Measurements from ENCODE around the gene PRKD1.

PRKD1 gene

DNA sequence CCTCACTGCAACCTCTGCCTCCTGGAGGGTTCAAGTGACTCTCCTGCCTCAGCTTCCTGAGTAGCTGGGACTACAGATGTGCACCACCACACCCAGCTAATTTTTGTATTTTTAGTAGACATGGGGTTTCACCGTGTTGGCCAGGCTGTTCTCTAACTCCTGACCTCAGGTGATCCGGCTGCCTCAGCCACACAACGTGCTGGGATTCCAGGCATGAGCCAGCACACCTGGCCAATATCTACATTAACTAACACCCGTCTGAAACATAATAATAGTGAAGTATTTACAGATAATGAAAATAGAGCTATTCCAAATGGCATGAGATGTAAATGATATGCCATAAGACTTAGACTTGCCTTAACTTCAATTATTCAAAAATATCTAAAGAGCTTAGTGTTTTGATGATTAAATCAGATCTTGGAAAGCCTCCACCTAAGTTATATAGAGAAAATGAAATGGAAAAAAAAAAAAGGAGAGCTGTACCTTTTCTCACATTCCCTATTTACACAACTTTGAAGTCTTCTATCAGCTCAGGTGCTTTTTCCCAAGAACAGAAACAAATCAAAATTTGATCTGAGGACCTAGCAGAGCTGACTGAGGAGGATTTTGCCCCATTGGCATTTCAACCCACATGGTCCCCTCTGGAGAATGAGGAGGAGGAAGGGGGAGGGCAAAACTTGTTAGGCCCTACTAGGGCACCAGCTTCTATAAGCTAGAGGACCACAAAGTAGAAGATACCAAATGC, 309.2 kb downstream of the PRKD1 start:
- DNase-seq (ENCODE audit: low read depth in 2 of 3, low spot score in 2 of 3): no peak

DNA sequence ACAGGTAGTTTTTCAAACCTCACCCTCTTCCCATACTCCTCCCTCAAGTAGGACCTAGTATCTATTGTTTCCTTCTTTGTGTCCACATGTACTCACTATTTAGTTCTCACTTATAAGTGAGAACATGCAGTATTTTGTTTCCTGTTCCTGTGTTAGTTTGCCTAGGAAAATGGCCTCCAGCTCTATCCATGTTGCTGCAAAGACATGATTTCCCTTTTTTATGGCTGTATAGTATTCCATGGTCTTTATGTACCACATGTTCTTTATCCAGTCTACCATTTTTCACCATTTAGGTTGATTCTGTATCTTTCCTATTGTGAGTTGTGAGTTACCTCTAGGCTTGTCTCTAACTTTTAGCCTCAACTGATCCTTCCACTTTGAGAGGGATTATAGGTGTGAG, 310.7 kb downstream of the PRKD1 start:
- no peak for DNase-seq (ENCODE audit: low read depth in 2 of 3, low spot score in 2 of 3)

DNA sequence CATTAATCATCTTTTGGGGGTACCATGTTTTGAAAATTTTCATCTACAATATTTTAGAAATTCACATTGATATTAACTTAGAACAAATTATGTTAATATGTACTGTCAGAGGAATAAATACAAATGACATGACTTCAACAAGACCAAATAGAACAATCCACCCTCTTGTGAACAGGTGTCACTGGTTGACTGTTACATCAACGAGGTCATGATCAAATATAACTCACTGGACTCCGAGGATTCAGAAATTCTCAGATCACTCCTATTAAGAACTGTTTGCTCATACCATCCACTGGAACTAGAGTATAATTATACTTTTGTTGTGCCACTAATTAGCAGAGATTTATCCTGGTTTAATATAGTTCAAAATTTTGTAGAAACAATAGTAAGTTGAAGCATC, 318.8 kb downstream of the PRKD1 start:
- no peak for DNase-seq (ENCODE audit: low read depth in 2 of 3, low spot score in 2 of 3)

DNA sequence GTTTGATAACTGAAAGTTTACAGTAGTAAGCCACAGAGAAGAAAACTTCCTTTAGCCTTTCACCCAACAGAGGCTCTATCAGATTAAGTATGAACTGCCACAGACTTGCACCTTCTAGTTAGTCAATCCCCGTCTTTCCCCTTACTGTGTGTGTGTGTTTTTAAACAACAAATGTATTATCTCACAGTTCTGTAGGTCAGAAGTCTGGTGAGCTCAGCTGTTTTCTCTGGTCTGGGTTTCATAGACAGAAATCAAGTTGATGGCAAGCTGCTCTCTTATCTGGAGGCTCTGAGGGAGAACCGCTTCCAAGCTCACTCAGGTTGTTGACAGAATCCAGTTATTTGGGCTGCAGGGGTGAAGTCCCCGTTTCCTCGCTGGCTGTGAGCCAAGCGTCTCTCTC, 320.5 kb downstream of the PRKD1 start:
- DNase-seq (ENCODE audit: low read depth in 2 of 3, low spot score in 2 of 3): no peak

DNA sequence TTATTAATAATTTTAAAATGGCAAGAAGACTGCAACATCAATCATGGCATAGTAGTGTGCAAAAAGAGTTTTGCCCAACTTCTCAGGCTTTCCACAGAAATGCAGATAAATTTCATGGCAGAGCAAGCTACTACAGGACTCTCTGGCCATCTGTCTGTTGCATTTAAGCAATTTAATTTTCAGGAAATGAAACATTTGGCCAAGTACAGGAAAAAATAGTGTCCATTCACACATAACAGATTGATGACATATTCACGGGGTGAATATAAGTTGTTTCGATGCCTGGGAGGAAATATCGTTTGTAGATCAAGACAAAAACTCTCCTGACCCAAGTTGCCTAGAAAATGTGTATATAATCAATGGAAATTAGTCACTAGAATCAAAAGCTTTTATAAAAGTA, 324.0 kb downstream of the PRKD1 start:
- no peak for DNase-seq (ENCODE audit: low read depth in 2 of 3, low spot score in 2 of 3)

DNA sequence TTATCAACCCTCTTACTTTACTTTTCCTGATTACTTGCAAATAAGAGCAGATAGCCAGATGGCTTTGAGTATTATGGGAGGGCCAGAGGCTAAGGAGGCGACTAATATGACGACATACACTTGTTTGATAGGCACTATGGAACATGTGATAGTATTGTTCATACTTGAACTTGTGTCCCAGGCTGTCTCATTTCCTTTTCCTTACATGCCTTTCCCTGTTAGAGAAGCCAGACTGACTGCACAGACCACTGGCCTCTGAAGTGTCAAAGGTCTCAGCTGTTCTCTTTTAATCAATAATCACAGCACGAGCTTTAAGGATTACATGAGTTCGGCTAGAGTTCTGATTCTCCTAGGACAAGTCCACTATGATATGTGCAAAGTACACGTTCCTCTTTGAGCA, 326.0 kb downstream of the PRKD1 start:
- DNase-seq (ENCODE audit: low read depth in 2 of 3, low spot score in 2 of 3): no peak

DNA sequence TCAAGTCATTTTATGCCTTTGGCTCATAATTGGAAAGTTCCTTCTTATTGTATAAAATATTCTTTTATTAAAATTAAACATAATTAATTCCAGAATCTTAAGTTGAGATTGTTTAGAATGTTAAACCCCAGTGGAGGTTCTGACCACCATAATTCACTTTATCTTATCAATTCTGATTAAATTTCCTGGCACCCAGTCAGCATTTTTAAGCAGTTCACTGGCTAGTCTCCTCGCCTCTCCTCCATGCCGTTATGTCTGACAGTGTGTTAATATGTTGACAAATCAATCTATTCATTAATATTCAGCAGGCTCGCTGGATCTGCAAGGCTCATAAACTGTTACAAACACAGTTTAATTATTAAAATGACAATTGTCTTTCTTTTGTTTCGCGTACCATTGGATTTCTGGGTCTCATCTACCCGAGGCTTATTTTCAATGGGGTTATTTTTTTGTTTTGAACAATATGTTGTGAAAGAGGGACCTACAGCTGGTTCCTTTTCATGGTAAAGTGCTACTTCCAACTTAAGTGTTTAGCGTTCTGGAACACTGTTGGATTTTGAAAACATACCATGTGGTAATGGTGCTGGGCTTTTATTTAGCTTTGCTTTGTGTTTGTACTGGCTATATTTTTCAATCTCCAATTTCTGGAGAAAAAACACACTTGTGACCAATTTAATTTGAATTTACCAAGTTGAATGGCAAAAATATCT, 339.7 kb downstream of the PRKD1 start:
- no peak for DNase-seq (ENCODE audit: low read depth in 2 of 3, low spot score in 2 of 3)

DNA sequence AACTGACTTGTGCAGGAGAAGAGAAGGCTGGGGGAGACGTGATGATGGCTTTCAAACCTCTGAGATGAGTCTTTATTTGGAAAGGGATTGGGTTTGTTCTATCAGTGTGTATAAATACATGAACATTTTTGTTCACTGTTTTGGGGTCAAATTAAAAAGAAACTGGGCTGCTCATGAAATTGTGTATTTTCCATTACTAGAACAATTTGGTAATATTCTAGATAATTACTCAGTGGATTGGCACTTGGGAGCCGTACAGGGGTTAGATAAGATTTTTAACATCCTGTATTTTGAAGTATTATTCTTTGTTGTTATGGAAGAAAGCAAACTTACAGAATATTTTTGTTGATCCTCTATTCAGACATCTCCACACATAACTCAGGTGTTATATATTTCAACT, 340.6 kb downstream of the PRKD1 start:
- DNase-seq (ENCODE audit: low read depth in 2 of 3, low spot score in 2 of 3): no peak

DNA sequence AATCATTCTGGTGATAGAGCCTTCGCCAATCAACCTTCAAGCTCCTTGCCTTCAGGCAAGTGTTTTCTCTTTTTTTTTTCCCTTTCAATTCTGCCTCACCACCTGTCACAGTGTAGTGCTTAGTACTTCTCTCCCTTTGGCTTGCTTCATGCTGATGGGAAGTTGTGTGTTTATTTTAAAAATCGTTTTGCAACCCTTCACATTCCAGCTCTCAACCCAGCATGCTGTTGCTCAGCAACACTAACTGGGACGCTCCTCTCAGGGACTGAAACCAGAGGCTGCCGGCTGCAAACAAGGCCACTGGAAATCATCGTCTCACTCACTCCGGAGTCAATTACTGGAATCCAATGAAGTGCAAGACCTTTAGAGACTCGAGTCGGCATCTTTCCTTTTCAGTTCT, 342.7 kb downstream of the PRKD1 start:
- no peak for DNase-seq (ENCODE audit: low read depth in 2 of 3, low spot score in 2 of 3)

DNA sequence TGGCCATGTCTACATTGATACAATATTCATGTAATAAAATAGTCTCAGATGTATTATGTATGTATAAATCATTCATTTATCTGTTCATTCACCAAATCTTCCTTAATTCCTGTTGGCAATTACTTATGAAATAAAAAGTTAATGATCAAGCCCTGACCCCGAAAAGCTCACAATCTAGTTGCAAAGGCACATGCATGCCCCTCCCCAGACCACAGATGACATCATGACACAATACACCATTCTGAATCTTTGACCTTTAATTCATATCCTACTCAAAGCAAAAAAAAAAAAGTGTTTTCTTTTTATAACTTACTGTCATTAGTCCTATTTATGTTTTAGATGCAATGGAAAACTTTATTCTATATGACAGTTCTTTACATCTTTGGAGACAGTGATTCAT, 346.9 kb downstream of the PRKD1 start:
- DNase-seq (ENCODE audit: low read depth in 2 of 3, low spot score in 2 of 3): no peak

DNA sequence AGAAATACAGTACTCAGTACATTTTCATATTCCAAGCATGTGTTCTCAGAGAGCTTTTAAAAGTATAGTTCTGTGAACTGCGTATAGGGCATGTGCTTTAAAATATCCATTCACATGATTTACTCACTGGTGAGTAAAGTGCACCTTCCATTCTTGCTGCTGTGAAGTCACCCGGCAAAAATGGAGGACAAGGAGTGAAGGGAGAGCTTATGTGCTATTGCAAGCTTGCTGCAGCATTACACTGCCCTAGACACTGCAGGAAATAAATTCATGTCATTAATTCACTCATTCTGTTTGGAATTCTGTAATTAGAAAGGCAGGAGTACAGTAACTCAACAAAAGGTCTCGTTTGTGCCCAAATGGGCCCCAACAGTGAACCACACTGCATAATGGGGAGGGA, 347.8 kb downstream of the PRKD1 start:
- DNase-seq (ENCODE audit: low read depth in 2 of 3, low spot score in 2 of 3): no peak

DNA sequence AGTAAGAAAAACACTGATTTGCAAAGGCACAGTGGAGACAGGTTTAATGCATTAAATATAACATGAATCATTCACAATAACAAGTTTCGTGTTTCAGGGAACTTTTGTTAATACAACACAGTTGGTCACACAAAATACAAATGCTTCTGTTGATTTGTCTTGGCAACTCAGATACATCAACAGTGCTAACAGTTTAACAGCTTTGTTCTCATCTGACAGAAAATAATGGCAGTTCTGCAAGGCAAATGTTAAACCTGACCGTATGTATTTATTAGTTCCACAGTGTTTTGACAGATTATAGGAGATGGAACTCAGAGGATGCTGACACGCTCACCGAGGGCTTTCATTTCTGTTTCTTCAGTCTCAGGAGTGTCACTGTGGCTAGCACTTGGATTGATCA, 350.7 kb downstream of the PRKD1 start:
- DNase-seq (ENCODE audit: low read depth in 2 of 3, low spot score in 2 of 3): no peak

DNA sequence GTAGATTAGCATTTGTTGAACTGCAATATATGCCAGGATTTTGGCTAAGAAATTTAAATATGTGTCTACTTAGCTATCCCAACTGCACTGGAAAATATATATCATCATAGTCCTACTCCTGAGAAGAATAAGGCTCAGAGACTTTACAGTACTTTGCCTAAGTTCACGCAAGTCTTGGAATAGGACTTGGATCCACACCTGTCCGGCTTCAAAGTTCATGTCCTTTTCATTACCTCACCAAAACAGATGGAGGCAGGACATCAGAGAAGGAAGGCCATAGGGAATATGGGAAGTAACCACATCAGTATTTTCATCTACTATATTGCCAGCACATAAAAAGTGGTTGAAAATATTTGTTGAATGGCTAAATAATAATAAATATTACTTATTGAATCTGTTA, 358.5 kb downstream of the PRKD1 start:
- no peak for DNase-seq (ENCODE audit: low read depth in 2 of 3, low spot score in 2 of 3)

DNA sequence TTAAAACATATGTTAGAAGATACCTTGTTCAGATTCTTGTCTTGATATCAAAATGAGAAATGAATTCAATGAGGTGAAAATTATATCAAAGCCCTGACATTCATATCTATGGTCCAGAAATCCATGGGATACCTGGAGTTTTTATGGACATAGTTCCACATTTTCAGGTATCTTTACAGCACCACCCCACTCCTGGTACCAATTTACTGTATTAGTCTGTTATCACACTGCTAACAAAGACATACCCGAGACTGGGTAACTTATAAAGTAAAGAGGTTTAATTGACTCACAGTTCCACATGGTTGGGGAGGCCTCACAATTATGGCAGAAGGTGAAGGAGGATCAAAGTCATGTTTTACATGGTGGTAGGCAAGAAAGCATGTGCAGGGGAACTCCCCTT, 361.5 kb downstream of the PRKD1 start:
- no peak for DNase-seq (ENCODE audit: low read depth in 2 of 3, low spot score in 2 of 3)

DNA sequence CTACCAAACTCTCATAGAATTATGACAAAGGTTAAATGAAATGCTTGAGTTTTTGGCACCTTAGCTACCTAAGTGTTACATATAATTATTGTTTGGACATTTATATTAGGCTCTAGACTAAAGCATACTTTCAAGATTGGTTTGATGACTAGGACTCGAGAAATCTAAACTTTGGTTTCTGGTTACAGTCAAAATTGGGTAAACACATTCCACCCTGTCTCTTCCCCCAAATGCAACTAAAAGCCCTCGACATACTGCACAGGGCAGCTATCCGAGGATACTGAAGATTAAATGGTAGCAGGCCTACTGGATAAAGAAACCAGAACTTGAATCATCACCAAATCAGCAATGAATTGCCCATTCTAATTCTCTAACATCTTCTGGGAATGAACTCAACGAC, 369.1 kb downstream of the PRKD1 start:
- DNase-seq (ENCODE audit: low read depth in 2 of 3, low spot score in 2 of 3): no peak

DNA sequence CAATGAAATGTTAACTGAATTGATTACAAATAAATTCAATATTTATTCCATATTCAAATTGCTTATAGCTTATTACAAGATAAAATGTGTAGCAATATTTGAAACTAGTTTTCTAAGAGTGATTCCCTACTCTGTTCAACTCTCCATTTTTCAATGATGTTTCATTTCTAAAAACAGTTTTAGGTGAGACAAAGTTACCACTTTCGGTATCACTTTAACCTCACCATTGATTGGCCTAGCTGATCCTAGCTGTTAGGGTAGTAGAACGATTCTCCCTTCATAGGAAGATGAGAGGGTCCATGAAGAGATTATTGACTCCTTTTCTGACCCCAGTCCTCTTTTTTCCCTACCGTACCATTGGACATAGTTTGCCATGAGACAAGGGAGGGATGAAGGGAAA, 373.3 kb downstream of the PRKD1 start:
- no peak for DNase-seq (ENCODE audit: low read depth in 2 of 3, low spot score in 2 of 3)

DNA sequence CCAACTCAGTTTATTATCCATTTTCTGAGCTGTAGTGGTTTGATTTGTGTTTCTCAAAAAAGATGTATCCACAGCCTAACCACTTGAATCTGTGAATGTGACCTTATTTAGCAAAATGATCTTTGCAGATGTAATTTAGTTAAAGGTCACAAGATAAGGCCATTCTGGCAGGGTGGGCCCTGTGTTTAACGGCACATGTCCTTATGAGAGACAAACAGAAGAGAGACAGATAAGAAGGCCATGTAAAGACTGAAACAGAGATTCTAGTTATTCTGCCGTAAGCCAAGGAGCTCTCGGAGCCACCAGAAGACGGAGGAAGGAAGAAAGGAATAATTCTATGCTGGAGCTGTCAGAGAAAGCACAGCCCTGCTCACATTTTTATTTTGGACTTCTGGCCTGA, 374.2 kb downstream of the PRKD1 start:
- no peak for DNase-seq (ENCODE audit: low read depth in 2 of 3, low spot score in 2 of 3)

DNA sequence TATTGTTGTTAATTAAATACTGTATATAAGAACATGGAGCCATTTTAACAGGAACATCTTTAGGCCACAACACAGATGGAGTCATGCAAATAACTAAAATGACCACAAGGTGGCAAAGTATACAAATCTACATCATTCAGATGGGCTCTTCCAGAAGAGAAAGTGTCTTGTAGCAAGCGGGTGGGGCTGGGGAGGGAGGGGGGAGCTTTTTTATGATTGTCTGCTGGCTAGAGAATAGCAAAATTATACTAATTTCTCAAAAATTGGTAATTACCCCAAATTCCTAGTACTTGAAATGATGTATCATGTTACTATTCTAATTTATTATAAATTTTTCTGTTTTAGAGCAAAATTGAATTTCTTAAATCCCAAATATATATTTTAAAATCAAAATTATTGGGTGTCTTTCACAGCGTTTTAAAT, 378.7 kb downstream of the PRKD1 start:
- no peak for DNase-seq (ENCODE audit: low read depth in 2 of 3, low spot score in 2 of 3)

DNA sequence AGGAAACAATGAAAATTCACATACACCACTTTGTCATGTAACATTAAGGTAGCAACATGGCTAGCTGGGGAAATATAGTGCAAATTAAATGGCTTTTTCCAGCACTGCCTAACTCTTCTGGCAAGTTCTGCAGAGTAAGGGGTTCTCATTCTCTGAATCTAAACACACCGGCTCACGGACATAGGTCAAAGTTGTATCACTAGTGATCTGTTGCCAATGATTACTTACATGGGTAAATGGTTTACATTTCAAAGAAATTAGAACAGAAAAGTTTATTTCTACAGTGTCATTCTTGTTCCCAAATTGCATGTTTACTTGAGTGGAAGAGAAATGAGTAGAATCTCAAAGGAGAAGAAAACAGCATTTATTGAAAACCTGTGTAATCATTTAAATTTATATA, 381.9 kb downstream of the PRKD1 start:
- no peak for DNase-seq (ENCODE audit: low read depth in 2 of 3, low spot score in 2 of 3)

DNA sequence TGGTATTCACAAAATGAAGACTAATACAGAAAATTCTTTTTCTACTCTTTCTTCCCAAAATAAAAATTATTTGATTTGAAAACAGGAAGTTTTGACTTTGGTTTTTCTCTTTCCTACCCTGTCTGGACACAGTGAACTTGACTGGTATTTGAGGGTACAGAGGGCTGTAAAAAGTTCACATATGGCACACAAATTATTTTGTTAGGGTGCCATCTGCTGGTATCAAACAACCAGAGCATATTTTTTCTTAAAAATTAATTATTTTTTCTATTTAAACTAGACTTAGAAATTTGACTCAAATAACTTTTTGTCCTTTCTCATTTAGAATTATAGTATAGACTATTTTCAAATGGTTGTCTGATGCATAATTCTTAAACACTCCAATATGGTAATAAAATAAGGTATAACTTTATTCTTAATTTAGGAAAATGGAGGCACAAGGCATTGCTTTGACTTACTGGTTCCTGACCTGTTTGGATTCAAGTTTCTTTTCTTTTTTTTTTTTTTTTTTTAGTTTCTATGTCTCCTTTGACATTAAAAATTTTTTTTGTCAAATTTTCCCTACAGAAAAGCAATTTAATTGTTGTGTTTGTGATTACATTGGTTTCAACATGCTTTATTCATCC, 390.6 kb downstream of the PRKD1 start:
- no peak for DNase-seq (ENCODE audit: low read depth in 2 of 3, low spot score in 2 of 3)

DNA sequence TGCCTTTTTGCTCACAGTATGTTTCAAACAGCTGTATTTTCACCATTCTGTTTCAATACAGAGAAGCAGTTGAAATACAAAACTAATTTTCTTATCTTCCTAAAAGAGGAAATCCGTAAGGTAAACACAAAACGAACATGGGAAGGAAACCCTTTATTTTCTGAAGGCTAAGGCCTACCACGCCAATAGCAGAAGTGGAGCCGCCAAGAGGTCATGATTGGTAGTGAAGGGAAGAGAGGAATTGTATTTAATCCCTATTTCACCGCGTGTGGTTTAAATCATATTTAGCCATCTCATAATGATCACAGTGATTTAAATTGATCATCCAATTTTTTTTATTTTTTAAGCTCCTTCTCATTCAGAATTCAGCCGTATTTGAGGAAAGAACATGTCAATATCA, 398.2 kb downstream of the PRKD1 start:
- DNase-seq (ENCODE audit: low read depth in 2 of 3, low spot score in 2 of 3): no peak

DNA sequence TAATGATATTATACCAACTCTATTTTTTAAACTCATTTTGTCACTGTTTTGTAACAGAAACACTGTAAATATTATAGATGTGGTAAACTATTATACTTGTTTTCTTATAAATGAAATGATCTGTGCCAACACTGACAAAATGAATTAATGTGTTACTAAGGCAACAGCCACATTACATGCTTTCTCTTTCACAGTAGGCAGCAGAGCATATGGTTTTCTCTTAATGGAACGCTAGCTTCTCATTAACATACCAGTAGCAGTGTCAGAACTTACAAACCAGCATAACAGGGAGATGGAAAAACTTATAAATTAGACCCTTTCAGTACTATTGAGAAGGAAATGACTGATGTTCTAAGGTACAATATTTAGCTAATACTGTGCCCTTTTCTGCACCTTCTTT, 398.8 kb downstream of the PRKD1 start:
- no peak for DNase-seq (ENCODE audit: low read depth in 2 of 3, low spot score in 2 of 3)

DNA sequence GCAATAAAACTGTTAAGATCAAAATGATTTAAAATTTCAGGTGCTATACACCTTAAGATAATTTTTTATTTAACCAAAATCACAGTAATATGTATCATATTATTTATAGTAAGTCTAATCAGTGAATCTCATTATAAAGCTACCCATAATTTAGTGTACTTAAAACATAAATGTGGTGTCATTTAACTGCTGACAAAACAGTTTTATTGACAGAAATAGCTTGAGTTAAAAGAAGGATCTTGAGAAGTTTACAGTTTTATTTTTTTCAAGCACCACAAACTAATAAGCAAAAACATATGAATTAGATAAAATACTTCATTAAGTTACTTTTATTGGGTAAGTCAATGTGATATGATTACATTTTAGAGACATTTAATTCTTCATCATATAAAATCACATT, 400.4 kb downstream of the PRKD1 start:
- DNase-seq (ENCODE audit: low read depth in 2 of 3, low spot score in 2 of 3): no peak

Data from activated CD8-positive, alpha-beta memory T cell treated with anti-CD3 and anti-CD28 coated beads for 48 hours (primary cell).